ENCODE data around the gene PIWIL1. TPM values are rescaled to one million over a fixed set of nuclear protein-coding genes. Genes with fewer than 3 reads are reported as not detected.

Gene PIWIL1
- total RNA-seq, 1 experiment from 2014 or later = not detected

DNA sequence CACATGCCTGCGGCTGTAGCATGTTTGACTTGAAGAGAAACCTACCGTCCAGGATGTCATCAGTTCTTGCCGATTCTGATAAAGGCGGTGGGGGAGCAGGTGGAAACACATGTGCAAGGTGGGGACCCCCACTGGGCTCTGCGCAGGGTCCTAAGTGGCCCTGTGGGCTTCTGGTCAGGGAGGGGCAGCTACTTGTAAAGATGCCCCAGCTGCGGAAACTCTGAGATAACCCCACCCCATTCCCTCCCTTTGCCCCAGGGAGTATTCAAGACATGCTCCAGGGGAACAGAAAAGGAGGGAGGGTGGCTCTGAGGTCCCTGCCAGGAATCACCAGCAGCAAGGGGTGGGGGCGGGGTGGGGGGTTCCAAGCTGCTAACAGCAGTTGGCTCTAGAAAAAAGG, 67.6 kb downstream of the PIWIL1 start (continued):
- TF ChIP-seq, protein P1, sequence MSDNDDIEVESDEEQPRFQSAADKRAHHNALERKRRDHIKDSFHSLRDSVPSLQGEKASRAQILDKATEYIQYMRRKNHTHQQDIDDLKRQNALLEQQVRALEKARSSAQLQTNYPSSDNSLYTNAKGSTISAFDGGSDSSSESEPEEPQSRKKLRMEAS (IDR thresholded peaks at IDR 0.05) = no peak
- TF ChIP-seq SRF (IDR thresholded peaks at IDR 0.05; ENCODE audit: low read depth) = no peak
- TF ChIP-seq, protein P2, sequence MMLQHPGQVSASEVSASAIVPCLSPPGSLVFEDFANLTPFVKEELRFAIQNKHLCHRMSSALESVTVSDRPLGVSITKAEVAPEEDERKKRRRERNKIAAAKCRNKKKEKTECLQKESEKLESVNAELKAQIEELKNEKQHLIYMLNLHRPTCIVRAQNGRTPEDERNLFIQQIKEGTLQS (IDR thresholded peaks at IDR 0.05) = no peak
- no peak for TF ChIP-seq EZH2 (IDR thresholded peaks at IDR 0.05)
- TF ChIP-seq POLR2A (IDR thresholded peaks at IDR 0.05; ENCODE audit: borderline replicate concordance, extremely low read depth, insufficient read depth, insufficient read length) = no peak
- TF ChIP-seq JUND (IDR thresholded peaks at IDR 0.05) = no peak
- no peak for TF ChIP-seq RAD21 (IDR thresholded peaks at IDR 0.05; ENCODE audit: low read depth)
- no peak for TF ChIP-seq FOSL1 (IDR thresholded peaks at IDR 0.05; ENCODE audit: low read depth)
- no peak for TF ChIP-seq TCF7L2 (IDR thresholded peaks at IDR 0.05; ENCODE audit: borderline replicate concordance, extremely low read depth, insufficient read depth, insufficient read length)
- TF ChIP-seq YY1 (IDR thresholded peaks at IDR 0.05; ENCODE audit: extremely low read depth, insufficient replicate concordance, low read depth, low read length) = no peak

DNA sequence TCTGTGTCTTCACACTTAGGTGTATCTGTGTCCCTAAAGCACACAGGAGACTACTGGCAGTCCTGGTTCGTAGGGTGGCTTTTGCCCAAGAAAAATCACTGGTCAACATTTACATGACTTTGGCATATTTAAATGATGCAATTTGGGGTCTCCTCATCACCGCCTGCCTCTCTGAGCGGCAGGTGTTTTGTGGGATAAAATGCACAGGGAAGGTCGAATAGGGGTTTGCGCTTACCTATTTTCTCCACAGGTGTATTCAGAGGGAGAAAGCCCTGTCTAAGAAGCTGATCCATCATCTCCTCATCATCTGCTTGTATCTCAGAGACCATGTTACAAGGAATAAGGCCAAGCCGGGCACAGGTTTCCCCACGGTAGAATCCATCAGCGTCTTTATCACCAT, 74.7 kb downstream of the PIWIL1 start:
- ChIA-PET RAD21 (ENCODE audit: low non-redundant PET in 1 of 2, low total read pairs in 2 of 2, uncharacterized antibody in 2 of 2, unreplicated experiment in 2 of 2) (no interaction called here), CTCF (no interaction called here), POLR2A (no interaction called here)
- Histone ChIP-seq H3K9me2 (ENCODE audit: insufficient read depth) (no peaks in the 10 kb centered on the region), H2AFZ (ENCODE audit: low read depth, low read length, poor library complexity, severe bottlenecking) (no peak overlapping the region), H3K36me3 (ENCODE audit: control insufficient read depth in 1 of 2, insufficient read depth in 2 of 2, low read length in 2 of 2) (no peaks in the 10 kb centered on the region), H3K4me3 (replicated peaks in 1 of 2; ENCODE audit: low read depth in 1 of 2, low read length in 2 of 2) (no peak overlapping the region), H3K9ac (ENCODE audit: low read length) (no peak overlapping the region), H3K4me2 (ENCODE audit: low read length) (no peak overlapping the region), H3K79me2 (ENCODE audit: insufficient read depth, low read length) (no peaks in the 10 kb centered on the region), H4K20me1 (ENCODE audit: insufficient read depth) (no peaks in the 10 kb centered on the region), H3K9me3 (ENCODE audit: control insufficient read depth in 1 of 2, insufficient read depth in 1 of 2, low read depth in 1 of 2, low read length in 2 of 2) (no peaks in the 10 kb centered on the region), H3K4me1 (ENCODE audit: control insufficient read depth in 1 of 2, insufficient read depth in 2 of 2, low read length in 2 of 2) (no peaks in the 10 kb centered on the region), H3K27ac (ENCODE audit: low read depth, low read length) (no peak overlapping the region), H3K27me3 (ENCODE audit: insufficient read depth, low read length) (no peaks in the 10 kb centered on the region)
- intact Hi-C loops (cut with micrococcal nuclease) = no loop called here
- DNase-seq (ENCODE audit: low read depth, low spot score) (no peak), ATAC-seq (no peak)
- TF ChIP-seq, protein P3, sequence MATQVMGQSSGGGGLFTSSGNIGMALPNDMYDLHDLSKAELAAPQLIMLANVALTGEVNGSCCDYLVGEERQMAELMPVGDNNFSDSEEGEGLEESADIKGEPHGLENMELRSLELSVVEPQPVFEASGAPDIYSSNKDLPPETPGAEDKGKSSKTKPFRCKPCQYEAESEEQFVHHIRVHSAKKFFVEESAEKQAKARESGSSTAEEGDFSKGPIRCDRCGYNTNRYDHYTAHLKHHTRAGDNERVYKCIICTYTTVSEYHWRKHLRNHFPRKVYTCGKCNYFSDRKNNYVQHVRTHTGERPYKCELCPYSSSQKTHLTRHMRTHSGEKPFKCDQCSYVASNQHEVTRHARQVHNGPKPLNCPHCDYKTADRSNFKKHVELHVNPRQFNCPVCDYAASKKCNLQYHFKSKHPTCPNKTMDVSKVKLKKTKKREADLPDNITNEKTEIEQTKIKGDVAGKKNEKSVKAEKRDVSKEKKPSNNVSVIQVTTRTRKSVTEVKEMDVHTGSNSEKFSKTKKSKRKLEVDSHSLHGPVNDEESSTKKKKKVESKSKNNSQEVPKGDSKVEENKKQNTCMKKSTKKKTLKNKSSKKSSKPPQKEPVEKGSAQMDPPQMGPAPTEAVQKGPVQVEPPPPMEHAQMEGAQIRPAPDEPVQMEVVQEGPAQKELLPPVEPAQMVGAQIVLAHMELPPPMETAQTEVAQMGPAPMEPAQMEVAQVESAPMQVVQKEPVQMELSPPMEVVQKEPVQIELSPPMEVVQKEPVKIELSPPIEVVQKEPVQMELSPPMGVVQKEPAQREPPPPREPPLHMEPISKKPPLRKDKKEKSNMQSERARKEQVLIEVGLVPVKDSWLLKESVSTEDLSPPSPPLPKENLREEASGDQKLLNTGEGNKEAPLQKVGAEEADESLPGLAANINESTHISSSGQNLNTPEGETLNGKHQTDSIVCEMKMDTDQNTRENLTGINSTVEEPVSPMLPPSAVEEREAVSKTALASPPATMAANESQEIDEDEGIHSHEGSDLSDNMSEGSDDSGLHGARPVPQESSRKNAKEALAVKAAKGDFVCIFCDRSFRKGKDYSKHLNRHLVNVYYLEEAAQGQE (IDR thresholded peaks at IDR 0.05; ENCODE audit: low read depth) = no peak
- TF ChIP-seq SP1 (IDR thresholded peaks at IDR 0.05; ENCODE audit: low read depth) = no peak
- BruUV-seq (replicated peaks) = no TSS peak
